ENCODE results near the gene ATN1. TPM values are rescaled to one million over a fixed set of nuclear protein-coding genes. Genes with fewer than 3 reads are reported as not detected.

The ATN1 gene
- total RNA-seq, 5 donors from 2014 or later (not counting 1 experiment from before 2014, with no cell fraction given): 34.7 to 44.3 (median 41.7) TPM

- CTCF ChIA-PET: interaction anchor here (0.6 to 3.2 kb wide), 8 partner anchors 17 to 94 kb away, joined by 3 to 11 read pairs (median 5); partner anchors contain the start of genes C12orf57 (in 2 of the 2), RNU7-1 (in 2 of the 2) and SPSB2 (in 1 of the 2)
- H3K27ac Mint-ChIP-seq: peak overlapping the region; percentile 53 to 56
- Histone ChIP-seq H3K36me3 (ENCODE audit: control insufficient read depth in 2 of 2, extremely low read depth in 1 of 2, insufficient read depth in 1 of 2, low read length in 1 of 2) (peaks cover 3 to 43% of the 10 kb centered on the region in 2 donors), H3K9me3 (no peaks in the 10 kb centered on the region), H3K27me3 (replicated peaks in 1 of 2; ENCODE audit: control insufficient read depth in 2 of 2, extremely low read depth in 1 of 2, insufficient read depth in 2 of 2, low read length in 1 of 2) (no peaks in the 10 kb centered on the region), H3K27ac (ENCODE audit: low read length) (no peak overlapping the region), H3K4me1 (ENCODE audit: control insufficient read depth in 1 of 2, extremely low read depth in 1 of 2, insufficient read depth in 2 of 2, low read length in 2 of 2) (peaks cover 18 to 66% of the 10 kb centered on the region in 2 experiments), H3K4me3 (ENCODE audit: control insufficient read depth in 1 of 2, extremely low read depth in 1 of 2, low read length in 1 of 2) (no peak overlapping the region)
- POLR2A ChIA-PET: interaction anchor here (0.8 to 1.0 kb wide), 3 partner anchors 12 to 23 kb away, joined by 3 to 6 read pairs (median 3); partner anchors contain the start of genes C12orf57 (in 1 of the 2) and RNU7-1 (in 1 of the 2)
- H3K4me3 Mint-ChIP-seq: no peak overlapping the region
- no peaks in the 10 kb centered on the region for H3K27me3 Mint-ChIP-seq
- H3K36me3 Mint-ChIP-seq: peaks cover 28% of the 10 kb centered on the region
- H3K4me1 Mint-ChIP-seq: peaks cover 39 to 58% (median 51%) of the 10 kb centered on the region in 3 donors
- DNase-seq (peak in 1 of 35 experiments; percentile 1), ATAC-seq (replicated peaks in 1 of 4) (no peak)
- 82% methylated on average over 6 of the region's 7 CpGs for WGBS (ENCODE audit: insufficient coverage)
- H3K9me3 Mint-ChIP-seq: no peaks in the 10 kb centered on the region
These were observed 38.6 kb downstream of the ATN1 start for GRCh38 chr12:6966351-6966750.

GRCh38 chr12:6967651-6968100 lies 39.9 kb downstream of the ATN1 start:
- H3K4me1 ChIP-seq (ENCODE audit: control insufficient read depth in 1 of 2, extremely low read depth in 1 of 2, insufficient read depth in 2 of 2, low read length in 2 of 2): peaks cover 14 to 59% of the 10 kb centered on the region in 2 experiments
- H3K4me3 ChIP-seq (ENCODE audit: control insufficient read depth in 1 of 2, extremely low read depth in 1 of 2, low read length in 1 of 2): no peak overlapping the region
- H3K36me3 ChIP-seq (ENCODE audit: control insufficient read depth in 2 of 2, extremely low read depth in 1 of 2, insufficient read depth in 1 of 2, low read length in 1 of 2): peaks cover 3 to 46% of the 10 kb centered on the region in 2 donors
- ChIA-PET POLR2A (no interaction called here), CTCF (interaction anchor here (0.6 to 2.5 kb wide), 6 partner anchors 16 to 95 kb away, joined by 3 to 25 read pairs (median 6); partner anchors contain the start of genes C12orf57 (in 1 of the 2), RNU7-1 (in 1 of the 2) and SPSB2 (in 1 of the 2))
- H3K27me3 Mint-ChIP-seq: no peaks in the 10 kb centered on the region
- no peaks in the 10 kb centered on the region for H3K9me3 Mint-ChIP-seq
- H3K9me3 ChIP-seq: no peaks in the 10 kb centered on the region
- H3K27ac Mint-ChIP-seq: peak overlapping the region in 1 of 2 donors; percentile 39
- no peak overlapping the region for H3K27ac ChIP-seq (ENCODE audit: low read length)
- H3K4me3 Mint-ChIP-seq: no peak overlapping the region
- ATAC-seq (replicated peaks in 1 of 4) (no peak), DNase-seq (no peak)
- H3K36me3 Mint-ChIP-seq: peaks cover 30% of the 10 kb centered on the region
- no peaks in the 10 kb centered on the region for H3K27me3 ChIP-seq (replicated peaks in 1 of 2; ENCODE audit: control insufficient read depth in 2 of 2, extremely low read depth in 1 of 2, insufficient read depth in 2 of 2, low read length in 1 of 2)
- peaks cover 41 to 59% (median 54%) of the 10 kb centered on the region in 3 donors for H3K4me1 Mint-ChIP-seq
- 78% methylated on average over 3 of the region's 10 CpGs for WGBS (ENCODE audit: insufficient coverage)

GRCh38 chr12:6968426-6968825 lies 40.7 kb downstream of the ATN1 start:
- WGBS (ENCODE audit: insufficient coverage): 96% methylated on average over 7 of the region's 9 CpGs
- Mint-ChIP-seq H3K4me1 (peaks cover 45 to 60% (median 57%) of the 10 kb centered on the region in 3 donors), H3K27me3 (no peaks in the 10 kb centered on the region), H3K27ac (peak overlapping the region; percentile 99 to 100), H3K9me3 (no peaks in the 10 kb centered on the region), H3K4me3 (peak overlapping the region; percentile 89 to 100 (median 100)), H3K36me3 (peaks cover 33% of the 10 kb centered on the region)
- H3K36me3 ChIP-seq (ENCODE audit: control insufficient read depth in 2 of 2, extremely low read depth in 1 of 2, insufficient read depth in 1 of 2, low read length in 1 of 2): peaks cover 6 to 47% of the 10 kb centered on the region in 2 donors
- H3K9me3 ChIP-seq: no peaks in the 10 kb centered on the region
- CTCF ChIA-PET: interaction anchor here (0.5 to 2.5 kb wide), 10 partner anchors 10 to 96 kb away, joined by 3 to 25 read pairs (median 5); partner anchors contain the start of genes C12orf57 (in 1 of the 2), RNU7-1 (in 1 of the 2) and SPSB2 (in 1 of the 2)
- H3K27me3 ChIP-seq (replicated peaks in 1 of 2; ENCODE audit: control insufficient read depth in 2 of 2, extremely low read depth in 1 of 2, insufficient read depth in 2 of 2, low read length in 1 of 2): no peaks in the 10 kb centered on the region
- H3K27ac ChIP-seq (ENCODE audit: low read length): no peak overlapping the region
- H3K4me1 ChIP-seq (ENCODE audit: control insufficient read depth in 1 of 2, extremely low read depth in 1 of 2, insufficient read depth in 2 of 2, low read length in 2 of 2): peaks cover 14 to 52% of the 10 kb centered on the region in 2 experiments
- no peak overlapping the region for H3K4me3 ChIP-seq (ENCODE audit: control insufficient read depth in 1 of 2, extremely low read depth in 1 of 2, low read length in 1 of 2)
- POLR2A ChIA-PET: interaction anchor here (0.6 to 1.7 kb wide), 3 partner anchors 25 to 355 kb away, joined by 3 to 19 read pairs (median 4); partner anchors contain the start of genes C12orf57 (in 1 of the 2) and RNU7-1 (in 1 of the 2)
- ATAC-seq (replicated peaks in 1 of 4): no peak
- DNase-seq: no peak

GRCh38 chr12:6970096-6970527 lies 42.4 kb downstream of the ATN1 start:
- H3K9me3 Mint-ChIP-seq: no peaks in the 10 kb centered on the region
- H3K27ac Mint-ChIP-seq: peak overlapping the region; percentile 99 to 100
- Histone ChIP-seq H3K4me1 (ENCODE audit: control insufficient read depth in 1 of 2, extremely low read depth in 1 of 2, insufficient read depth in 2 of 2, low read length in 2 of 2) (peaks cover 14 to 37% of the 10 kb centered on the region in 2 experiments), H3K27ac (ENCODE audit: low read length) (peak overlapping the region; percentile 73), H3K27me3 (replicated peaks in 1 of 2; ENCODE audit: control insufficient read depth in 2 of 2, extremely low read depth in 1 of 2, insufficient read depth in 2 of 2, low read length in 1 of 2) (no peaks in the 10 kb centered on the region), H3K36me3 (ENCODE audit: control insufficient read depth in 2 of 2, extremely low read depth in 1 of 2, insufficient read depth in 1 of 2, low read length in 1 of 2) (peaks cover 6 to 61% of the 10 kb centered on the region in 2 donors), H3K4me3 (ENCODE audit: control insufficient read depth in 1 of 2, extremely low read depth in 1 of 2, low read length in 1 of 2) (peak overlapping the region; percentile 93 to 96), H3K9me3 (no peaks in the 10 kb centered on the region)
- peaks cover 37 to 50% (median 45%) of the 10 kb centered on the region in 3 donors for H3K4me1 Mint-ChIP-seq
- POLR2A ChIA-PET: no interaction called here
- CTCF ChIA-PET: interaction anchor here in 1 of 2 donors (0.6 to 2.5 kb wide), 2 partner anchors 57 to 97 kb away, joined by 5 to 7 read pairs; partner anchors contain the start of gene SPSB2
- ATAC-seq (replicated peaks in 1 of 4) (peak in 2 of 4 experiments; percentile 8 to 18), DNase-seq (peak in 1 of 35 experiments; percentile 22)
- peak overlapping the region; percentile 89 to 100 (median 100) for H3K4me3 Mint-ChIP-seq
- H3K36me3 Mint-ChIP-seq: peaks cover 36% of the 10 kb centered on the region
- under 1% methylated on average over 31 of the region's 31 CpGs for WGBS (ENCODE audit: insufficient coverage)
- no peaks in the 10 kb centered on the region for H3K27me3 Mint-ChIP-seq

- no peaks in the 10 kb centered on the region for H3K9me3 Mint-ChIP-seq
- POLR2A ChIA-PET: interaction anchor here in 1 of 2 donors (1.4 kb wide), 1 partner anchor 44 kb away, joined by 4 read pairs; the partner anchor contains the start of gene LPCAT3
- no peaks in the 10 kb centered on the region for H3K27me3 Mint-ChIP-seq
- Histone ChIP-seq H3K27me3 (replicated peaks in 1 of 2; ENCODE audit: control insufficient read depth in 2 of 2, extremely low read depth in 1 of 2, insufficient read depth in 2 of 2, low read length in 1 of 2) (no peaks in the 10 kb centered on the region), H3K27ac (ENCODE audit: low read length) (no peak overlapping the region), H3K36me3 (ENCODE audit: control insufficient read depth in 2 of 2, extremely low read depth in 1 of 2, insufficient read depth in 1 of 2, low read length in 1 of 2) (peaks cover 9 to 59% of the 10 kb centered on the region in 2 donors), H3K4me3 (ENCODE audit: control insufficient read depth in 1 of 2, extremely low read depth in 1 of 2, low read length in 1 of 2) (no peak overlapping the region), H3K4me1 (ENCODE audit: control insufficient read depth in 1 of 2, extremely low read depth in 1 of 2, insufficient read depth in 2 of 2, low read length in 2 of 2) (peaks cover 7 to 22% of the 10 kb centered on the region in 2 experiments), H3K9me3 (no peaks in the 10 kb centered on the region)
- peak overlapping the region in 1 of 2 donors; percentile 28 for H3K27ac Mint-ChIP-seq
- DNase-seq (no peak), ATAC-seq (replicated peaks in 1 of 4) (no peak)
- peaks cover 25 to 36% (median 34%) of the 10 kb centered on the region in 3 donors for H3K4me1 Mint-ChIP-seq
- H3K4me3 Mint-ChIP-seq: no peak overlapping the region
- peaks cover 32% of the 10 kb centered on the region for H3K36me3 Mint-ChIP-seq
- WGBS (ENCODE audit: insufficient coverage): 98% methylated on average over 6 of the region's 6 CpGs
- CTCF ChIA-PET: no interaction called here
These were observed 46.4 kb downstream of the ATN1 start for GRCh38 chr12:6974180-6974579.

GRCh38 chr12:6975297-6976032 lies 47.7 kb downstream of the ATN1 start:
- Mint-ChIP-seq H3K27ac (no peak overlapping the region), H3K36me3 (peaks cover 33% of the 10 kb centered on the region)
- peaks cover 5 to 9% of the 10 kb centered on the region in 2 experiments for H3K4me1 ChIP-seq (ENCODE audit: control insufficient read depth in 1 of 2, extremely low read depth in 1 of 2, insufficient read depth in 2 of 2, low read length in 2 of 2)

More at GRCh38 chr12:6975297-6976032, 47.7 kb downstream of the ATN1 start:
- ATAC-seq (replicated peaks in 1 of 4) (no peak), DNase-seq (no peak)
- Mint-ChIP-seq H3K4me3 (no peak overlapping the region), H3K9me3 (no peaks in the 10 kb centered on the region), H3K4me1 (peaks cover 22 to 28% (median 27%) of the 10 kb centered on the region in 3 donors), H3K27me3 (no peaks in the 10 kb centered on the region)
- Histone ChIP-seq H3K9me3 (no peaks in the 10 kb centered on the region), H3K27me3 (replicated peaks in 1 of 2; ENCODE audit: control insufficient read depth in 2 of 2, extremely low read depth in 1 of 2, insufficient read depth in 2 of 2, low read length in 1 of 2) (no peaks in the 10 kb centered on the region), H3K27ac (ENCODE audit: low read length) (no peak overlapping the region), H3K36me3 (ENCODE audit: control insufficient read depth in 2 of 2, extremely low read depth in 1 of 2, insufficient read depth in 1 of 2, low read length in 1 of 2) (peaks cover 9 to 67% of the 10 kb centered on the region in 2 donors), H3K4me3 (ENCODE audit: control insufficient read depth in 1 of 2, extremely low read depth in 1 of 2, low read length in 1 of 2) (no peak overlapping the region)
- 88% methylated on average over 2 of the region's 2 CpGs for WGBS (ENCODE audit: insufficient coverage)
- POLR2A ChIA-PET: interaction anchor here in 1 of 2 donors (1.4 kb wide), 1 partner anchor 43 kb away, joined by 4 read pairs; the partner anchor contains the start of gene LPCAT3
- CTCF ChIA-PET: interaction anchor here (0.6 to 1.0 kb wide), 3 partner anchors 37 to 348 kb away, joined by 3 read pairs; partner anchors contain the start of gene LPCAT3 (in 1 of the 2)
